HepG2 (cell line): ENCODE data around the gene DYNC2I2. TPM values are rescaled to one million over a fixed set of nuclear protein-coding genes. Genes with fewer than 3 reads are reported as not detected.

Source experiments
- DZIP1 ChIP-seq: sonication (generic); formaldehyde crosslinking; IDR thresholded peaks from 2 replicates; pipeline ENCODE4 v1.5.0; 2020; ENCODE audit warnings: mild to moderate bottlenecking, missing genetic modification reagents
- EHMT2 ChIP-seq: fragments of 200-600 bp; sonication (generic); IDR thresholded peaks from 2 replicates; pipeline ENCODE4 v1.7.0; 2017; ENCODE audit warnings: antibody characterized with exemption, low read depth, low read length, borderline replicate concordance
- GLI4 ChIP-seq: sonication (generic); formaldehyde crosslinking; IDR thresholded peaks from 2 replicates; pipeline ENCODE4 v1.5.1; 2020; ENCODE audit warnings: missing genetic modification reagents, mild to moderate bottlenecking, moderate library complexity, borderline replicate concordance
- HMG20A ChIP-seq: IDR thresholded peaks from 2 replicates; pipeline ENCODE4 v1.6.1; 2016; ENCODE audit warnings: borderline replicate concordance
- NR2F6 ChIP-seq, 2 experiments: IDR thresholded peaks; 2 replicates each; pipeline ENCODE4 v1.6.1; 2016; ENCODE audit warnings: antibody characterized with exemption in 1 of 2, mild to moderate bottlenecking in 1 of 2
- PHF21A ChIP-seq: sonication (generic); formaldehyde crosslinking; IDR thresholded peaks from 2 replicates; pipeline ENCODE4 v1.5.0; 2020; ENCODE audit warnings: mild to moderate bottlenecking, missing genetic modification reagents
- PITX1 ChIP-seq: sonication (generic); formaldehyde crosslinking; IDR thresholded peaks from 2 replicates; pipeline ENCODE4 v1.5.1; 2020; ENCODE audit warnings: mild to moderate bottlenecking, missing genetic modification reagents
- POGZ ChIP-seq: sonication (generic); formaldehyde crosslinking; IDR thresholded peaks from 2 replicates; pipeline ENCODE4 v1.4.0; 2020; ENCODE audit warnings: mild to moderate bottlenecking, missing genetic modification reagents
- RXRA ChIP-seq: sonication (generic); formaldehyde crosslinking; IDR thresholded peaks from 2 replicates; pipeline ENCODE4 v1.5.1; 2020; ENCODE audit warnings: missing genetic modification reagents
- SMARCE1 ChIP-seq: fragments of 450-650 bp; IDR thresholded peaks from 2 replicates; pipeline ENCODE4 v1.6.1; 2017; ENCODE audit warnings: borderline replicate concordance
- SRSF9 ChIP-seq: fragments of 200-400 bp; formaldehyde crosslinking; IDR thresholded peaks from 2 replicates; pipeline ENCODE4 v1.6.1; 2018; ENCODE audit warnings: borderline replicate concordance, mild to moderate bottlenecking, low read depth, low read length; ENCODE audit not compliant: insufficient read depth, poor library complexity, severe bottlenecking
- TIGD3 ChIP-seq: sonication (generic); formaldehyde crosslinking; IDR thresholded peaks from 2 replicates; pipeline ENCODE4 v1.5.1; 2020; ENCODE audit warnings: mild to moderate bottlenecking, missing genetic modification reagents, borderline replicate concordance
- ZFP36L2 ChIP-seq: sonication (generic); formaldehyde crosslinking; IDR thresholded peaks from 2 replicates; pipeline ENCODE4 v1.4.0; 2020; ENCODE audit warnings: missing genetic modification reagents
- ZNF121 ChIP-seq: sonication (generic); formaldehyde crosslinking; IDR thresholded peaks from 2 replicates; pipeline ENCODE4 v1.5.0; 2020; ENCODE audit warnings: mild to moderate bottlenecking, missing genetic modification reagents
- ZNF142 ChIP-seq: sonication (generic); formaldehyde crosslinking; IDR thresholded peaks from 2 replicates; pipeline ENCODE4 v1.4.0; 2020; ENCODE audit warnings: missing genetic modification reagents
- ZNF350 ChIP-seq: sonication (generic); formaldehyde crosslinking; IDR thresholded peaks from 2 replicates; pipeline ENCODE4 v1.4.0; 2020; ENCODE audit warnings: mild to moderate bottlenecking, low read depth, missing genetic modification reagents, borderline replicate concordance
- ZNF570 ChIP-seq: sonication (generic); formaldehyde crosslinking; IDR thresholded peaks from 2 replicates; pipeline ENCODE4 v1.4.0; 2020; ENCODE audit warnings: mild to moderate bottlenecking, missing genetic modification reagents, borderline replicate concordance
- ZNF615 ChIP-seq: sonication (generic); formaldehyde crosslinking; IDR thresholded peaks from 2 replicates; pipeline ENCODE4 v1.5.0; 2020; ENCODE audit warnings: mild to moderate bottlenecking, missing genetic modification reagents, borderline replicate concordance
- polyA plus RNA-seq, 8 experiments: library from polyadenylated mRNA; depleted of rRNA in 3 of 8; stranded (reverse) in 7 of 8; unstranded in 1 of 8; fragments of >200 nt; fragmentation: Illumina TruSeq in 4 of 8; extraction: Trizol in 4 of 8; gene quantifications; 2 replicates each; pipeline versions ENCODE4 v1.2.1 to v1.2.3, GENCODE V29; 2011 to 2016; ENCODE audit warnings: low read depth in 4 of 8, missing spikeins in 1 of 8, mixed read lengths in 1 of 8; ENCODE audit not compliant: insufficient read depth in 1 of 8
- total RNA-seq, 5 experiments: library from RNA; depleted of rRNA; stranded (reverse); fragments of >200 nt; fragmentation: Illumina TruSeq; extraction: Trizol; gene quantifications; 2 replicates each; pipeline ENCODE4 v1.2.3, GENCODE V29; 2016; ENCODE audit warnings: low read depth in 1 of 5

DYNC2I2 gene
- total and polyA plus RNA-seq, 2 of the 13 experiments (the other 11 are each of a cell fraction or from before 2014, with no cell fraction given): 13.7 to 40.2 TPM

- TF ChIP-seq DZIP1 (CRISPR knock-in tag) (peak; percentile 58; the same call in 1 of the 2 replicates), ZNF350 (CRISPR knock-in tag) (peak; percentile 76), ZNF615 (no peak), GLI4 (CRISPR knock-in tag) (no peak), HMG20A (CRISPR knock-in tag) (no peak; the same call in 1 of the 2 replicates), NR2F6 (IDR thresholded peaks at IDR 0.05) (no peak), NR2F6 (CRISPR knock-in tag; IDR thresholded peaks at IDR 0.05) (peak; percentile 59), PITX1 (peak; percentile 73), RXRA (CRISPR knock-in tag) (peak; percentile 77; the same call in 1 of the 2 replicates), SMARCE1 (no peak), SRSF9 (no peak), ZNF570 (CRISPR knock-in tag) (0 out of 2 replicates have a peak, but pooled peaks have one; percentile 54), TIGD3 (CRISPR knock-in tag) (0 out of 2 replicates have a peak, but pooled peaks have one; percentile 44), ZNF142 (CRISPR knock-in tag) (peak; percentile 65; the same call in 1 of the 2 replicates), EHMT2 (peak; percentile 86), PHF21A (no peak; the same call in 1 of the 2 replicates), ZFP36L2 (CRISPR knock-in tag) (no peak), POGZ (CRISPR knock-in tag) (peak; percentile 42; the same call in 1 of the 2 replicates), ZNF121 (CRISPR knock-in tag) (peak; percentile 81; the same call in 1 of the 2 replicates)
Observed at GRCh38 chr9:128656416-128657343, at the start of gene DYNC2I2 (continued).
